Measurements from ENCODE around the gene NASP.

Gene NASP

DNA sequence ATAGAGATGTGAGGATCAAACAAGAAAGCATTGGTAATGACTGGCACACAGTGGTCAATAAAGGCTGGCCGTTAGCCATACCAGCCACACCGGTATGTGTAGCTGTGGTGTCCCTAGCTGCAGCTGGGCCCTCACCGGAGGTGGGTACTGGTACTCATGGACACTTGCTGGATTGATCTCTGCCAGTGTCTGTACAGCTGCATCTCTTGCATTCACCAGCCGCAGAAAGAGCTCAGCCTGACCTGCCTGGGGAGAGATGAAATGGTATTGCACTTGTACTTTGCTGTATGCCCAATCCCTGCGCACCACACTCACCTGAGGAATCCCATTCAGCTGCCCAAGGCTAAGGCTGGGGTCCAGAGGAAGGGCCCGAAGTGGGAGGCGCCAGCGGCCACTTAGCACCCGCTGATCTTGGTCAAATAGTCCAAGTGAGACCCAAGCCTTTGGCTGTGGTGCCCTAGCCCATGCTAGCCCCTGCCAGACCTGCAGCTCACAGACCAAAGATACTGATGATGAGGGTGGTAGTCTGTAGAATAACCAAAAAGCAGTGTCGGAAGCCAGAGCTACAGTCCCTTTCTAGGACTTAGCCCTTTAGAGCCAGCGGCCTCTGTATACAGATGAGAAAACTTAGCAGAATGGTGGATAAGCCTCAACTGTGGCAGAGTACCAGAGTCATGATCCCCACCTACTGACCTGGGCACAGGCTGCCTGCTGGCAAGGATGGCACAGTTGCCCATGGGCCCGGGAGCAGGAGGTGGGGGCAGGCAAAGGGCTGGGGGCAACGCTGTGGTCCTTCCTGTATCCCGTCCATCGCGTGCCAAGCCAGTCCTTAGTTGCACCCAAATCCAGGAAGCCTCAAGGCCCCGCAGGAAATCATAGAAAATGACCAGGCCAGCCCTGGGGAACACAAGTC is 37.0 kb downstream of the NASP start:
- DNase-seq = no peak

DNA sequence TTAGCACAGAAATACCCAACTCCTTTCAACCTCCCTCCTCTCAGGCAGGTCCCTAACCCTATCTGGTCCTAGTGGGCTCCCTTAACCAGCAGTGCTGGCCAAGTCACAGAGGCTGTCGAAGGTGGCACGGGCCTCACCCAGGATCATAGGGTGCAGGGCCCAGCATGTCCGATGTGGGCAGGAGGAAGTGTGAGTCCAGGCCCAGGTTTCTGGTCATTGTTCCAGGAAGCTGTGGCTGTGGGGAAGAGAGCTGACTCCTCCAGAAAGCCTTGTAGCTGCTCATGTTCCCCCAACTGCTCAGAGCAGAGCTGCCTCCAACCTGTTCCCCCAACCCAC is 37.6 kb downstream of the NASP start:
- no peak for DNase-seq

DNA sequence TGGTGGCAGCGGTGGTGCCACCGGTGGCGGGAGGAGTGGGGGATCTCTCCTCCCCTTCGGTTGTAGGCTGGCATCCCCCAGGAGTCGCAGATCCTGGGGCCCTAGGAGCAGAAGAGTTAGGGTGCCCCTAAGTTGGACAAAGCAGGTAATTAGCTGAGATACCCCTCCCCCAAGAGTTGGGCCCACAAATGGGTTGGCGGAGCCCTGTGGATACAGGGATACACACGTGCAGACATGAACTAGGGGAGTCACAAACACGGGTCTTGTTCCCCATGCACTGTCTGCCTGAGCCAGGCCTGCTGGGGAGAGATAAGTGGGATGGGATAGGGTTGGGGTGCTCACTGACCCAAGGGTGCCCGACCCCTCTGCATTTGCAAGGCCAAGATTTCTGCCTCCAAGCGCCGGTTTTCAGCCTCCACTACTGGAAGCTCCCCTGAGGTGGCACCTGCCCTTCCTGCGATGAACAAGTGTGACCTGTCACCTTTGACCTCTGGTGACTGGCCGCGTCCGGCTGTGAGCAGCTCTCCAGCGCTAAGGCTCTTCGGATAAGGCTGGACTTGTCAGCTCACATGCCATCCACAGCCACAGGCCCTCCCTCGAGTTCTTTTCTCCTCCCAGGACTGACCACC is 38.2 kb downstream of the NASP start:
- DNase-seq = no peak

DNA sequence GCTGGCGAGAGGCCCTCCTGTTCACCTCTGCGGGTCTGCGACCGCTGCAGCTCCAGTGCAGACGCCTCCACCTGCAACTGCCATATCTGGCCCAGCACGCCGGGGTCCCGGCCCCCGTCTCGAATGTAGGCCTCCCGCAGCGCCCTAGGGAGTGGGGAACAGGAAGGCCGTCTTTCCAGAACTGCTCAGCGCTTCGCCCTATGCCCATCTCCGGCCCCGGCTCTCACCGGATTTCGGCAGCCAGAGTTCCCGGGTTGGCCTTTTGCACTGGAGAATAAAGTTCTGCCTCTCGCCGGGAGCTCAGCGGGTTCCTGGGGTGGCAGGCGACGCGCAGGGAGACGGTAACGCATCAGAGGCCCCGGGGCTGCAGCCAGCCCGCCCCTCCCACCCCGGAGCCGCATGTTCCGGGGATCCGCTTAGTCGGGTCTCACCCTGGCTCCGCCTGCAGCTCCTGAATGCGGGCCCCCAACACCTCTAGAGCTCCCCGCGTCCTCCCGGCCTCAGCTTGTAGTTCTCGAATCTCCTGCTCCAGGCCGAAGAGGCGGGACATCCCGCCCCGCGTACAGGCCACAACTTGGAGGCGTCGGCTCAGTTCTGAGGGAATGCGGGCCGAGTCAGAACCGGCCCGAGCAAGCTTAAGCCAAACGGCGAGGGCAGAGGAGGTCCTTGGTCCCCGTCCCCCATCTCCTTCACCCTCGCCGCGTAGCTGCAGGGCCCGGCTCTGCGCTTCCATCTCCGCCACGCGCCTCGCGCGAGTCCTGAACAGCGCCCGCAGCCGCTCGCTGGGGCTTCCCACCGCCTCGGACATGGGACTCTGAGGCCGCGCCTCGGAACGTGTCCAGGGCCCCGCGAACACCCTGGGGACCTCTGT is 38.9 kb downstream of the NASP start:
- DNase-seq = no peak

DNA sequence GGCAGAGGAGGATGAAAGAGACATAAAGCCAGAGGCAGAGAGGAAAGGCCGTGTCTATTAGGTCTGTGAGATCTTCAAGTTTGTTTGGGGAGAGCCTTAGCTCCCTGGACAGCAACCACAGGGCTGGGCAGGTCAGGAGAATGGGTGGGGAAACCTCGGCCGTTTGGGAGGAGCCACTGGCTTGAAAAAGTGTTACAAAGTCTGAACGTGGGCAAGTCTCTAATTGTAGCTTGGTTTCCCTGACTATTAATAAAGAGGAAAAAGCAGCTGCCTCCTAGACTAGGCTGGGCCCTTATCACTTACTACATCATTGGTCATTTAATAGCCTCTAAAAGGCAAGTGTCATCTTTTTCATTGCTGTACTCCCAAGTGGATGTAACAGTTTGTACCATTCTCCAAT is 40.1 kb downstream of the NASP start, which contains the start of gene CCDC17:
TSS of gene CCDC17 (minus strand) at position 83 of the 400 bp plus-strand sequence. CDS start 145 bp downstream, outside the sequence.
- no peak for DNase-seq

DNA sequence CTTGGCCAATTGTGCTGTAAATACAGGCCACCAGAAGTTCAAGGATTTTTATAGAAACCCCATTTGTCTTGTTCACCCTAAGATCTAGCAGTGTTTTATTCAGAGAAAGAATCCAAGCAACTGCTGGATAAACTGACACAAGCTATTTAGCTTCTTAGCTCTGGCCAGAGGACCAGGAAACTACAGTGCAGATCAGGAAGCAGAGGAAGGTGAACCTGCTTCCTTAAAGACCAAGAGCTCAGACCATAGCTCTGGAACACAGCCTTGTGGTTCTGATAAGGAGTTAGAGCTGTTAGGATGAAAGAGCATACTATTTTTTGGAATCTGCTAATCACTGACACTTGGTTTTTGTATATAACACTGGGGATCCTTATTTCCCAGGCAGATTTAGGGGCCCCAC is 45.2 kb downstream of the NASP start:
- DNase-seq = no peak

DNA sequence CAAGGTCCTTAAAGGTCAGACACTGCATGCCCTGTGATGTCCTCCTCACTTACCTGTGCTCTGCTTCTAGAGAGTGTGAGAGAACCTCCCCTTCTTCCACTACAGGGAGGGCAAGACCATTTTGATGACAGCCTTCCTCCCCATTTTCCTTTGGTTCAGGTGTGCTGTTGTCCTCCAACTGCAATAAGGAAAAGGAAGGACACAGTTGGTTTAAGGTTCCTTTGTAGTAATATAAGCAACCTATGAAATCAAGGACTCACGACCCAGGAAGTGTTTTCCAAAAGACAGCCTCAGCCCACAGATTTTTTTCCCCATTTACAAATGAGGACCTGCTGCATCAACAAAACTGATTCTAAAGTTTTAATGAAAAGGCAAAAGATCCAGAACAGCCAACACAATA is 46.6 kb downstream of the NASP start:
- no peak for DNase-seq

DNA sequence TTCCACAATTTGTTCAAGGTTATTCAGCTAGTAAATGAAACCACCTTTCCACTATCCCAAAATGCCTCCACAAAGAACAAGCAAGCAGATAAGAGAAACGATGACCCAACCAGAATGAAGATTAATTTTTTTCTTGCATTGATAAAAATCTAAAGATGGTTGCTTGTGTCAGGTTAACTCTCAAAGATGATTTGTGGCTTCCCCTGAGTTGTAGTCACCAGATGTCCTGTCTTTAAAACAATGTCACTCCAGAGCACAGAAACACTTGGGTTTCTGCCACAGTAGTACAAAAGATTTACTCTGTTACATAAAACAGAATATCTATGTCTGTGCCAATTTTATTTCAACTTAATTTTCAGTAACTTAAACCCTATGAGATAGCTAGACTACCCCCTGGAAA is 51.4 kb downstream of the NASP start:
- DNase-seq = no peak

DNA sequence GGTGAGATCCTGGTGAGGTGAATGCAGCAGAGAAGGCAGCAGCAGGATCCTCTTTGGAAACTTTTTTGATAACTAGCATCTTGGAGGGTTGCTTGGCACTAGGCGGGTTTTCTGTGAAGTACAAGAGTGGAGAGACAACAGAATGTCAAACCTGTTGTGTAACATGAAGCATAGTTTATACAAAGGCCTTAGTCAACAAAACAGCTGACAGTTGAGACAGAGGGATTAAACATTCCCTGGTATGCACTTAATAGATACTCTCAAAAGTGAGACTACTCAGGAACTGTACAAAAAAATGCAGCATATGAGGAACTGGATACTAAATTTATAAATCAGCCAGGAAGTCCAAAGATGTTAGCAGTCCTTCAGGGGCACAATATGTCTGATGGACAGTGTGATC is 56.5 kb downstream of the NASP start:
- no peak for DNase-seq

DNA sequence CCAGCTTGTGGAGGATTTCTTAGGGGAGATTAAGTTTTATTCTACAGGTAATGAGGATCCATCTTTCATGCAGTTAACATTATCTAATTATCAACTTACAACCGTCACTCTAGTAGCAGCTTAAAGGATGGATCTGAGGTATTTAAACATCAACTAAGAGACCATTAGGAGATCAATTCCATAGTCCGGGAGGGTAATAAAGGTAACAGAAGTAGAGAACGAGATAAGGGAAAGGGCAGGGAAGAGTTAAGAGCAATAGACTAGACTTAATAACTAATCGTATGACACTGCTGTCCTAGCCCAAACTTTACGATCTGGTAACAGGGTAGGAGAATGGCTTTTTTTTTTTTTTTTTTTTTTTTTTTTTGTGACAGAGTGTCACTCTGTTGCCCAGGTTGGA is 59.5 kb downstream of the NASP start:
- DNase-seq = no peak

DNA sequence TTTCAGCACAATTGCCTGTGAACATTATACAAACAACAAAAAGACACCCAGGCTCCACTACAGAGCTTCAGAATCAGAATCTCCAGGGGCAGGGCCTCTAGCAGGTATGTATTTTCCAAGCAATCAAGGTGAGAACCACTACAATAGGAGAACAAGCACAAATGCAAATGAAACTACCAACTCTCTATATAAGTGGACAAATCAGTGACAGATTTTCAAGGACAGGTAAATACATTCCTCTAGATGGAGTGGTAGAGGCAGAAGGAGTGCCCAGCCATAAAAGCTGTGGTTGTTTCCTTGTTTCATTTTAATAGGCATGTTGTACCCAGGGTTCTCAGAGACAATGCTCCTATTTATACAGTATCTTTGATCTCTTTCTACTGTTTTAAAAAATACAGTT is 60.1 kb downstream of the NASP start:
- no peak for DNase-seq

DNA sequence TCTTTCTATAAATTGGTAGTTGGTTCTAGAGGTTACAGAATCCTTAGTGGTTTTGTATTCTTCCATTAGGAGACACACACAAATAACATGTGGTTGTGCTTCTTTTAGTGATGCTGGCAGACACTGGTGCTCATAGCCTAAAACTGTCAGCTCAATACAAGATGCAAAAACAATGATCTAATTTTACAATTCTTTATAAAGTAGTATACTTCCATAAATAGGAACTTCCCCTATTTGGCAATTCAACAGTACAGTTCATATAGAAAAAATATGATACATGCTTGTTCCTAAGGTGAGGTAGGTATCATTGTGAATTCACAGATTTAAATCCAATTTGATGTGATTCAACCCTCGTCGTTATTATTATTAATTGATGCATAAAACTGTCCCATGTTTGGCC is 60.8 kb downstream of the NASP start:
- no peak for DNase-seq

DNA sequence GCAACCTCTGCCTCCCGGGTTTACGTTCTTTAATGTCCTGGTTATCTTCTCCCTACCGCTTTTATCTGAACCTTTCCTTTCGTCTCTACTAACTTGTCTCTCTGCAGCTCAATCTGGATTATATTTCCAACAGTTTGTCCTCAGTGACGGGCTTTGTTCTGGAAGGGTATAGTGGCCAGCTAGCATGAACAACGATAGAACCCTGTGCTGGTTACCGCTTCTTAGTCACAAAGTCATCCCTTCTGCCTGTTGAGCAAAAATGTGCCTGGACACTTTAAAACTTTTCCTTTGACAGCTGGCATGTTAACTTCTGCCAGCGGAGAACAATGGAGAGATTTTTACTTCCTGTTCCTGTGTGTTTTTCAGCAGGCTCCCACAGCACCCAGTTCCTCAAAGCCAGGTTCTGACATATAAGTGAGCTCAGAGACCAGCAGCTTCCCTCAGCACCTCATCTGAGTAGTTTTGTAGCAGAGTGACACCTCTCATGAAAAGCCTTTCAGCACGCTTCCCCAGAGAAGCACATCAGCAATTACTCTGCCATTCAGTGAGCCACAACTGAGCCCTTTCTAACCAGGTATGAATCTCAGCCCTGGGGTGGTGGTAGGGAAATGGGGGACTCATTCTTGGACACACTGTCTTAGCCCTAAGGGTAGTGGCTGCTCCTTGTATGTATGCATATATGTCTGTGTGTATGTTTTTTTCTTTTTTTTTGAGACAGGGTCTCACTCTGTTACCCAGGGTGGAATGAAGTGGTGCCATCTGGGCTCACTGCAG is 63.6 kb downstream of the NASP start:
- DNase-seq = no peak

DNA sequence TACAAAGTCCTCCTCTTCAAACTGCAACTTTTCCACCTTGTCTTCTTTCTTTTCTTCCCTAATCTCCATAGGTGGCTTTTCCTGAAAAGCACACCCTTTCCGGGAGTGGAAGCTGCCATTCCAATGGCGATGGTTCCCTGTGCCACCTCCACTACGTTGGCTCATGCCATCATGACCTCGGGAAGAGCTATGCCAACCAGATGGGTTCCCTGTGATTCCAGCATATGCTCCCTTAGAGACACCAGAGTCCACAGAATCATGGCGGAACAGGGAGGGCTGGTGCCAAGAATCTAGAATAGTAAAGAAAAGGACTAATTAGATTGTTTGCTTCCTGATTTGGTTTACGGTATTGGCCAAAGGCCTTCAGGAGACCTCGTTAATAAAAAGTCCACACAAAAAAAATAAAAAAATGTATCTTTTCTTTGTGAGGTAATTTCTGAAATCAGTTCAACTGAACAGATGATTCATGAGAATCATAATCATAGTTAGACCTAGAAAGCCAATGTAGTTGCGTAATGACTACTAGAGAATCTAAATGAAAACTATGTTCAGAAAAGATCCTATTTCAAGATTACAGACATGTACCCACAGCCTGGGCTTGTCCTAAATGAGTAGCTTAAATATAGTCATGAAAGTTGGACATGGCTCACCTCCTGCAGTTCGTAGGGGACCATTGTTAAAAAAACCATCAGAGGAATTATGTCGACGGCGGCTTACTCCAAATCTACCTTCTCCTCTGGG is 70.9 kb downstream of the NASP start:
- DNase-seq = no peak

DNA sequence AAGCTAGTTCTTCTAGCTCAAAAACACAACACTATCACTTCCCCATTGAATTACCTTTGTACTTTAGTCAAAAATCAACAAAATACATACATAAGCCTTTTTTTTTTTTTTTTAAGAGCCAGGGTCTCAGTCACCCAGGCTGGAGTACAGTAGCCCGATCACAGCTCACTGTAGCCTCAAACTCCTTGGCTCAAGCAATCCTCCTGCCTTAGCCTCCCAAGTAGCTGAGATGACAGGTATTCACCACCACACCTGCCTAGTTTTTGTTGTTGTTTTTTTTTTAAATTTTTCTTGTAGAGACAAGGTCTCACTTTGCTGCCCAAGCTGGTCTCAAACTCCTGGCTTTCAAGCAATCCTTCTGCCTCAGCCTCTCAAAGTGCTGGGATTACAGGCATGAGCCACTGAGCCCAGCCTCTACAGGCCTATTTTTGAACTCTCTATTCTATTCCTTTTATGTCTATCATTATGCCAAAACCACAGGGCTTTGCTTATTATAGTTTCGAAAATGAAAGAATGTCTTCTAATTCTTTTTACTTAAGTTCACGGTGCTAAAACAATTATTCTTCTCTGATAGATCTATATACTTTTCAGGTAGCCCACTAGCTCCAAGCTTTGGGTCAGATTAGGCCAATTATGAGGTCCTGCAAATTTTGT is 72.9 kb downstream of the NASP start:
- no peak for DNase-seq

DNA sequence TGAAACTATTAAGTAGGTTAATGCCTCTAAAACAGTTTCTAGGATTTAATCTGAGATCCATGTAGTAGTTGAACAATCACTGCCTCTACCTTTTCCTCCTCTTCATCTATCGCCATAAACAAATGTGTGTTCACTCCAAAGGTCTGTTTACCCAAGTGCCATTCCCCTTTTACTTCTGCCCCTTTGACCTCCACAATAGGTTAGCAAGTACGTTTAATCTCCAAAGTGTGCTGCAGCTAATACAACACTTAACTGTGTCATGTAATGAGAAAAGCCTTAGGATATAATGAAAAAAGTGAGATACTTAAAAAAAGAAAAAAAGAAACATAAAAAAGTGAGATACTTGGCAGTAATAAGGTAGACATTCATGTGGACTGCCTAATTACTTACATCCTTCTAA is 74.3 kb downstream of the NASP start:
- DNase-seq = no peak

DNA sequence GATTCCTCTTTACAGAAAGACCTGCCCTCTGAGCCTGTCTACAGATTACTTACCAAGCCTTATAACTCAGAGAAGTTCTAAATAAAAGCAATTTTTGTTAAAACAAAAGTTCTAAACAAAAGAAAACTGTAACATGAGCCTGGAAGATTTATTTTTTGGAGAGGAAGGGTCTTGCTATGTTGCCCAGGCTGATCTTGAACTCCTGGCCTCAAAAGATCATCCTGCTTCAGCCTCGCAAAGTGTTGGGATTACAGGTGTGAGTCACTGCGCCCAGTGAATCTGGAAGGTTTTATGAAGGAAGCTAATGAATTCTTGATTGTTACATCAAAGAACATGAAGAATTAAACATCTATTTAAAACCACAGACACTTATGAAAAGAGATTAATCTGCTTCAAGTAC is 75.4 kb downstream of the NASP start:
- no peak for DNase-seq

DNA sequence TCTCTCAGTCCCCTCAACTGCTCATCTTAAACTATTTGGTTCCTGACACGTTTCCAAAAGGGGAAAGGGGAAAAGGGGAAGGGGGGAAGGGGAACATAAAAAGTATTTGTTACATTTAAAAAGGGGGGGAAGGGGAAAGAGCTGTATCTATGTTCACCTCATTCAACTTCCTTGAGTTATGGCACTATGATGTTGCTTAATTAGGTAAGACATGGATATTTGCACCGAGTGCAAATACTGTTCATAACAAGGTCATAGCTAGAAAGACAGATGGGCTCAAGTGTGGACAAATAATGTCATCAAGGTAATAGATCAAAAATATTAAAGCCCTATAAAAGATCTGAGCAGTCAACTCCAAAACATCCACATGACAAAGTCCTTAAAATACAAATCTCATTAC is 76.5 kb downstream of the NASP start:
- DNase-seq = no peak

DNA sequence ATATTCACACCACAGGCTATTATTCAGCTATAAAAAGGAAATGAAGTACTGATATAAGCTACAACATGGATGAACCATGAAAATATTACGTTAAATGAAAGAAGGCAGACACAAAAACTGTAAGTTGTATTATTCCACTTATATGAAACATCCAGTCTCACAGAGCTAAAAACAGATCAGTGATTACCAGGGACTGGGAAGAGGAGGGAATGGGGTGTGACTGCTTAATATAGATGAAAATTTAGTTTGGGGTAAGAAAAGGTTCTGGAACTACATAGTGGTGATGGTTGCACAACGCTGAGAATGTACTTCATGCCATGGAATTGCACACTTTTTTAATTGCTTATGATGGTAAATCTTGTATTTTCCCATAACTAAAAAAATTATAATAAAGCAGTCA is 83.0 kb downstream of the NASP start:
- no peak for DNase-seq

DNA sequence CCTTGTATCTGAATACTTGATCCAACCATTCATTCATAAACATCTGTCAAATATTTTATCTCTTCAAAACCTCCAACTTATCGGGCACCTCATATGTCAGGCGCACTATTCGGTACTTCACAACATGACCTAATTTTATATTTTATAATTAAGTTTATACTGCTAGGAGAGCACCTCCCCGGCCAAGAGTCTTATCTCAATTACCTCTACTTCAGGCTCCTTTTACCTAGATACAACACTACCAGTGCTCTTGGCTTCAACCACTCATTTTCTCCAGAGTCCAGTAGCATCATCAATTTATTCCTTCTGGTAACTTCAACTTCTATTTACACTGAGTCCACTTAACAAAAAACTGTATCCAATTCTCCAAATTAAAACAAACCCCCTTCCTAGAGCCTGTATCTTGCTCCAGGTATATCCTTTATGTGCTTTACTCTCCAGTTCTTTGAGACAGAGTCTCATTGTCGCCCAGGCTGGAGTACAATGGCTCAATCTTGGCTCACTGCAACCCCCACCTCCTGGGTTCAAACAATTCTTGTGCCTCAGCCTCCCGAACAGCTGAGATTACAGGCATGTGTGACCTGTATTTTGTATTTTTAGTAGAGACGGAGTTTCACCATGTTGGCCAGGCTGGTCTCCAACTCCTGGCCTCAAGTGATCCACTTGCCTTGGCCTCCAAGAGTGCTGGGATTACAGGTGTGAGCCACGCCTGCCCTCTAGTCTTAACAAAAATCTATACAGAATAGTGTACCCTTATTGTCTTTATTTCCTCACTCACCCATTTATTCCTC is 83.7 kb downstream of the NASP start:
- DNase-seq = no peak
